Activated naive CD8-positive, alpha-beta T cell treated with anti-CD3 and anti-CD28 coated beads, Interleukin-2, amount 50 U/mL, for 24 hours (primary cell): Measurements from ENCODE around the gene XK.

ENCODE experiments used
- ATAC-seq: fragments of 150-1000 bp; cut with Tn5 transposase; one replicate; pipeline ENCODE4 v1.10.0; 2021
- DNase-seq: peaks from one replicate; pipeline ENCODE4 v3.0.0; 2021
- H3K27ac Mint-ChIP-seq: one replicate; pipeline ENCODE4 v1.8.0; 2021; ENCODE audit warnings: mild to moderate bottlenecking, mixed read lengths
- H3K27me3 Mint-ChIP-seq: one replicate; pipeline ENCODE4 v1.8.0; 2021; ENCODE audit warnings: mixed read lengths
- H3K36me3 Mint-ChIP-seq: one replicate; pipeline ENCODE4 v1.8.0; 2021; ENCODE audit warnings: low read depth, mixed read lengths
- H3K4me1 Mint-ChIP-seq: one replicate; pipeline ENCODE4 v1.8.0; 2021; ENCODE audit warnings: mixed read lengths
- H3K4me3 Mint-ChIP-seq: one replicate; pipeline ENCODE4 v1.8.0; 2021; ENCODE audit warnings: mild to moderate bottlenecking, moderate library complexity, mixed read lengths
- H3K9me3 Mint-ChIP-seq: one replicate; pipeline ENCODE4 v1.8.0; 2021; ENCODE audit warnings: mixed read lengths

XK gene

DNA sequence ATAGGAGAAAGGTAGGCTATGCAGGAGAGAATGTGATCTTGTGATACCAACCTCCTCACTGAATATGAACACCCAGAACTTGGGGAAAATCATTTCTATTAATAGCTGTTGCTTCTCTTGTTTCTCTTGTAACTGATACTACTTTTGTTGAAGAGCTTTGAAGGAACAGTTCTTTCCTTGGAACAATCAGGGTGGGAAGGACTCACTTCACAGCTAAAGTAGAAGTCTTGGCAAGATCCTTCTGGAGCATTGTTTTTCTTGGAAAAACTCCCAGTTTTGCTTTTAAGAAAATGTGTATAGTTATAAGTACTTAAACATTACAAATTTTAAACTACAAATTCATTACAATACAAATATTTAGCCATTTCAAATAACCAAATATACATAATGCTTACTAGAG is 19.1 kb upstream of the XK start:
- Mint-ChIP-seq H3K4me3 (no peak overlapping the region), H3K4me1 (no peaks in the 10 kb centered on the region), H3K36me3 (no peaks in the 10 kb centered on the region), H3K9me3 (no peaks in the 10 kb centered on the region), H3K27ac (no peak overlapping the region), H3K27me3 (no peaks in the 10 kb centered on the region)
- ATAC-seq, result no peak
- DNase-seq, result no peak

DNA sequence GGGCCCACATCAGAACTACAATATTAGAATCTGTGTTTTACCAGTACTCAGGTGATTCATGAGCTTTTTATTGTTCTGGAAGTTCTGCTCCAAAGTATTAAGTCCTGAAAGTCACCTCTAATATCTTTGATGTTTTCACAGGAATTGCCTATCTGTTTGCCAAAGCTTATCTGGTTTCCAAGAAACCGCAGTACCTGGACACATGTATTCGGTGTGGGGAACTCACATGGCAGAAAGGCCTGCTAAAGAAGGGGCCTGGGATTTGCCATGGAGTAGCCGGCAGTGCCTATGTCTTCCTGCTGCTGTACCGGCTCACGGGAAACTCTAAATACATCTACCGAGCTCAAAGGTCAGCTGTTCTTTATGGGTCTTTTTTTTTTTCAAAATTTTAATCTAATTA is 18.4 kb upstream of the XK start:
- Mint-ChIP-seq H3K9me3 (no peaks in the 10 kb centered on the region), H3K36me3 (no peaks in the 10 kb centered on the region), H3K4me3 (no peak overlapping the region), H3K27ac (no peak overlapping the region), H3K27me3 (no peaks in the 10 kb centered on the region), H3K4me1 (no peaks in the 10 kb centered on the region)
- no peak for ATAC-seq
- no peak for DNase-seq

- no peak overlapping the region for H3K27ac Mint-ChIP-seq
- H3K9me3 Mint-ChIP-seq, result no peaks in the 10 kb centered on the region
Observed at GRCh38 chrX:37672563-37672962, 13.0 kb upstream of the XK start.

DNA sequence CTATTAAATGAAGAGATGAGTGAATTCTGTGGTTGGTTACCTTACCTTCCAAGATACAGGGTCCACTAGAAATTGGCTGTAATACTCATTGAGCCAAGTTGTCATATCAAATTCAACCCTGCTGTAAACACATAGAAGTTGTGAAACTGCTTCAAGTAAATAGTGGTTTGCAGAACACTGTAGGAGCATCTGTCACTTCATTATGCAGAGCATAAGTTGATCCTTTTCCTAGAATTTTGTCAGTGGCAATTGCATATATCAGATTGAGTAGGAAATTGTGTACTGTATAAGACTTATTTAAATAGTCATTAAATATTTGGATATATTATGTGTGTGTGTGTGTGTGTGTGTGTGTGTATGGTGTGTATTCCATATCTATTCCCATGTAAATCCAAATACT is 8.8 kb upstream of the XK start:
- Mint-ChIP-seq H3K4me3 (no peak overlapping the region), H3K9me3 (no peaks in the 10 kb centered on the region), H3K27ac (no peak overlapping the region), H3K4me1 (no peaks in the 10 kb centered on the region), H3K27me3 (peaks cover 2% of the 10 kb centered on the region), H3K36me3 (no peaks in the 10 kb centered on the region)
- no peak for DNase-seq
- ATAC-seq, result no peak

More at GRCh38 chrX:37672563-37672962, 13.0 kb upstream of the XK start:
- H3K36me3 Mint-ChIP-seq, result no peaks in the 10 kb centered on the region
- no peak for DNase-seq
- ATAC-seq, result no peak
- peaks cover 2% of the 10 kb centered on the region for H3K27me3 Mint-ChIP-seq
- H3K4me3 Mint-ChIP-seq, result no peak overlapping the region
- H3K4me1 Mint-ChIP-seq, result no peaks in the 10 kb centered on the region

DNA sequence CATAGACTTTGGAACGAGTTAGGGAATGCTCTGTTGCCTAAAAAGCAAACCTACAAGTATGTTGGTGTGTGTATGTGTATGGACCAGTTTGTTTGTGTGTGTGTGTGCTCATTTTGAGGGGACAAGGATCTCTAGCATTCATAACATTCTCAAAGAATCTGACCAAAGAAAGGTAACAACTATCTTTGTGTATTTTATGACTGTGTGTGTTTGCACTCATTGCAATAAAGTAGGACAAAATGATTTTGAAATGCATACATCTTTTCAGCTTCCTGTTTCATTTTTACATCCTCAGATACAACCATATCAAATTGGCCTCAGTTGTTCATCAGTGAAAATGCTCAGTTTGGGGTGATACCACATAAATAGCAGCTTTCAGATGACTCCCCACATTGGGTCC is 8.3 kb upstream of the XK start:
- Mint-ChIP-seq H3K36me3 (no peaks in the 10 kb centered on the region), H3K4me1 (no peaks in the 10 kb centered on the region), H3K27ac (no peak overlapping the region), H3K4me3 (no peak overlapping the region), H3K9me3 (no peaks in the 10 kb centered on the region), H3K27me3 (peaks cover 2% of the 10 kb centered on the region)
- ATAC-seq, result no peak
- DNase-seq, result no peak

- DNase-seq (no peak), ATAC-seq (no peak)
- no peak overlapping the region for H3K27ac Mint-ChIP-seq
- H3K4me1 Mint-ChIP-seq, result no peaks in the 10 kb centered on the region
- H3K27me3 Mint-ChIP-seq, result no peaks in the 10 kb centered on the region
- H3K36me3 Mint-ChIP-seq, result no peaks in the 10 kb centered on the region
- H3K9me3 Mint-ChIP-seq, result no peaks in the 10 kb centered on the region
- H3K4me3 Mint-ChIP-seq, result no peak overlapping the region
Observed at GRCh38 chrX:37677765-37678164, 7.8 kb upstream of the XK start.

- Mint-ChIP-seq H3K27ac (no peak overlapping the region), H3K27me3 (no peaks in the 10 kb centered on the region), H3K4me1 (no peaks in the 10 kb centered on the region), H3K4me3 (no peak overlapping the region), H3K36me3 (no peaks in the 10 kb centered on the region), H3K9me3 (no peaks in the 10 kb centered on the region)
- ATAC-seq, result no peak
- DNase-seq, result no peak
Observed at GRCh38 chrX:37678574-37678973, 7.0 kb upstream of the XK start.

- H3K36me3 Mint-ChIP-seq, result no peaks in the 10 kb centered on the region
- no peaks in the 10 kb centered on the region for H3K9me3 Mint-ChIP-seq
- ATAC-seq, result no peak
- no peak overlapping the region for H3K27ac Mint-ChIP-seq
- H3K27me3 Mint-ChIP-seq, result no peaks in the 10 kb centered on the region
- no peak overlapping the region for H3K4me3 Mint-ChIP-seq
- no peaks in the 10 kb centered on the region for H3K4me1 Mint-ChIP-seq
- DNase-seq, result no peak
Observed at GRCh38 chrX:37679230-37679629, 6.4 kb upstream of the XK start.

DNA sequence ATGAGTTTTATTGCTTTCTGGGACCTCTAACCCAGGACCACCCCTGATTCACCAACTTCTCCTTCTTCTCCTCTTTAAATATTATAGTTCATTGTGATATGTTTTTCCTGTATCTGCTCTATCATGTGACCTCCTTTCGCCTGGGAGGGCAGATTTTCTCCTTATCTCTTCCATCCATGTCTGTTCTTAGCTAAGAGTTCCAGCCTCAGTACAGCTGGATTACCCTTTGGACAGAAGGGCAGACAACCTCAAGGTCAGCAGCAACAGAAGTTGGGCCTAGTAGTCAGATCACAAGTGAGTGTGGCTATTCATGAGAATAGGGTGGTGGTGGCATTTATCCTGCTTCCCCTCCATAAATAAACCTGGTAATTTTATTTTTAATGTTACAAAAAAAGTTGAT is 5.7 kb upstream of the XK start:
- no peaks in the 10 kb centered on the region for H3K36me3 Mint-ChIP-seq
- no peak for DNase-seq
- no peak overlapping the region for H3K4me3 Mint-ChIP-seq
- no peaks in the 10 kb centered on the region for H3K4me1 Mint-ChIP-seq
- no peak overlapping the region for H3K27ac Mint-ChIP-seq
- no peaks in the 10 kb centered on the region for H3K9me3 Mint-ChIP-seq
- no peak for ATAC-seq
- no peaks in the 10 kb centered on the region for H3K27me3 Mint-ChIP-seq

DNA sequence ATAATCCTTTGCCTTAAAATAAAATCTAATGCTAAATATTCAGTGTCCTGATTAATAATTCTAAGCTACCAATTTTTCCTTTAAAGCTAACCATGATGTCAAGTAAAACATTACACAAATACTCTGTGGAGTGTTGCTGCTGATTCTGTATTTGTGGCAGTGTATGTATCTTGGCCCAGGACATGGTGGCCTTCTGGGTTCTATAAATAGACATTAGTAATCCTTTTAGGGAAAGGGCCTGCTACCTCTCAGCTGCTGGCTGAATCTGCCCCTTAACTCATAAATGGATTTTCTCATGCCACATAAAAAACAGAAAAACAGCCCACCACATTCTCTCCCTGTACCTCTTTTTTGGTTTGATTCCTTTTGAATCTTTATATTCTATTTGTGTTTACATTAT is 1.2 kb upstream of the XK start:
- no peak overlapping the region for H3K27ac Mint-ChIP-seq
- no peaks in the 10 kb centered on the region for H3K36me3 Mint-ChIP-seq
- no peak for ATAC-seq

DNA sequence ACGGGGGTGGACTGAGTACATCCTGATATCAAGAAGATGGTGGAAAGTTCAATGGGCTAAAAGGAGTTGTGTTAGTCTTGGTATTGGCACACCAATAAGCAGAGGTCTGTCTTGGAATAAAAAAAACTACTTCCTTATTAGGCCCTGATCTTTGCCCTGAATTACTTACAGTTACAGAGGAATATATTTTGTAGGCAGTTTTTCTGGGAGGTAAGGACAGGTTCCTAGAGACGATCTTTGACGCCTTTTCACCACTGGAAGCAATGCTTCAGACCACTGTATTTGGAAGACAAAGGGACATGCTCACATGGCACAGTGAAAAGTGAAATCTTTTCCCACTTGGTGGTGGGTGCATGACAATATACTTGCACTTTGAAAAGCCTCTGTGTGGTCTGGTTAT is 618 bp upstream of the XK start:
- ATAC-seq, result no peak
- Mint-ChIP-seq H3K27me3 (peaks cover 9% of the 10 kb centered on the region), H3K36me3 (no peaks in the 10 kb centered on the region), H3K4me3 (peak overlapping the region; percentile 29), H3K27ac (no peak overlapping the region), H3K9me3 (no peaks in the 10 kb centered on the region), H3K4me1 (peaks cover 1% of the 10 kb centered on the region)
- no peak for DNase-seq

More for the DNA sequence above, 1.2 kb upstream of the XK start:
- DNase-seq, result no peak
- Mint-ChIP-seq H3K27me3 (peaks cover 9% of the 10 kb centered on the region), H3K9me3 (no peaks in the 10 kb centered on the region), H3K4me3 (no peak overlapping the region), H3K4me1 (peaks cover 1% of the 10 kb centered on the region)

DNA sequence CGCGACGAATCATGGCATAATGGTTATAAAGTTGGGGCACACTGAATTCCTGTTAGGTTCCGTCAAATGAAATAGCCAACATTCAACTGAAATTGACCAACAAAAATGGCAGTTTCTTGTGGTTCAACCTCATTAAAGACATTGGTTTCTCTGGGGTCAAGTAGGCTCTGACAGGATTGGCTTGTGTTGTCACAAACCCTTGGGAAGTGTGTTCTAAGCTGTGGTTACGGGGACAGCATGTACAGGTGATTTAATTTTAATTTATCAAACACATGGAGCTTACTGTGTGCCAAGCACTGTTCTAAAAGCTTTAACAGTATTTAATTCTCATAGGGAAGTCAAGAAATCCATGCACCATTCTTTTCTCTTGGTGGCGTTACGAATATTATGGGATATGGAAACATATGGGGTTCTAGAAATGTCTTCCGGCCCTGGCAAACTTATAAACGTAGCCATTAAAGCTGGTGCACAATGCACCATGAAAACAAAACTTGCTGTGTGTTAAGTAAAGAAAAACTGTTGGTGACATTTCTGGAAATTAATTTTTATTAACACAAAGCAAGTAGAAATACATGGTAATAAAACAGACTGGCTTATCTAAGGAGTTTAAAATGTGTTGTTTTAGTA is 891 bp downstream of the XK start:
- no peaks in the 10 kb centered on the region for H3K36me3 Mint-ChIP-seq
- peaks cover 9% of the 10 kb centered on the region for H3K27me3 Mint-ChIP-seq
- H3K9me3 Mint-ChIP-seq, result no peaks in the 10 kb centered on the region
- peaks cover 1% of the 10 kb centered on the region for H3K4me1 Mint-ChIP-seq
- ATAC-seq, result no peak
- H3K4me3 Mint-ChIP-seq, result peak overlapping the region; percentile 55
- no peak for DNase-seq
- no peak overlapping the region for H3K27ac Mint-ChIP-seq

- ATAC-seq (no peak), DNase-seq (no peak)
- Mint-ChIP-seq H3K9me3 (no peaks in the 10 kb centered on the region), H3K27me3 (peaks cover 9% of the 10 kb centered on the region), H3K27ac (no peak overlapping the region), H3K4me1 (peaks cover 1% of the 10 kb centered on the region), H3K4me3 (no peak overlapping the region), H3K36me3 (no peaks in the 10 kb centered on the region)
Observed at GRCh38 chrX:37686996-37687395, 1.4 kb downstream of the XK start.

GRCh38 chrX:37690119-37690518 is 4.5 kb downstream of the XK start:
- ATAC-seq (no peak), DNase-seq (no peak)
- Mint-ChIP-seq H3K9me3 (no peaks in the 10 kb centered on the region), H3K27ac (no peak overlapping the region), H3K4me3 (no peak overlapping the region), H3K36me3 (no peaks in the 10 kb centered on the region), H3K4me1 (no peaks in the 10 kb centered on the region), H3K27me3 (peaks cover 7% of the 10 kb centered on the region)

- H3K9me3 Mint-ChIP-seq, result no peaks in the 10 kb centered on the region
- no peaks in the 10 kb centered on the region for H3K36me3 Mint-ChIP-seq
- no peak overlapping the region for H3K27ac Mint-ChIP-seq
- ATAC-seq (no peak), DNase-seq (no peak)
- H3K4me1 Mint-ChIP-seq, result no peaks in the 10 kb centered on the region
- H3K4me3 Mint-ChIP-seq, result no peak overlapping the region
- H3K27me3 Mint-ChIP-seq, result no peaks in the 10 kb centered on the region
Observed at GRCh38 chrX:37692918-37693317, 7.3 kb downstream of the XK start.

GRCh38 chrX:37697169-37697760 is 11.7 kb downstream of the XK start:
- H3K4me1 Mint-ChIP-seq, result no peaks in the 10 kb centered on the region
- no peaks in the 10 kb centered on the region for H3K9me3 Mint-ChIP-seq
- H3K4me3 Mint-ChIP-seq, result no peak overlapping the region
- ATAC-seq (no peak), DNase-seq (no peak)
- H3K36me3 Mint-ChIP-seq, result no peaks in the 10 kb centered on the region
- no peaks in the 10 kb centered on the region for H3K27me3 Mint-ChIP-seq
- H3K27ac Mint-ChIP-seq, result no peak overlapping the region
